D721Med (cell line): ENCODE data around the gene TAF12.
"Not testable (repeated sequence)": the region's sequence is repeated elsewhere in the genome, so short reads cannot be mapped to it uniquely, and the experiment has no call there.

Source experiments
- DNase-seq: peaks from one replicate; pipeline ENCODE4 v3.0.0; 2011; ENCODE audit warnings: low spot score; ENCODE audit not compliant: insufficient read length
- FAIRE-seq: peaks from 2 replicates; lab custom pipeline; 2011; peaks lifted over from hg19 to GRCh38; lab: Jason Lieb, UNC
- CTCF ChIP-seq: IDR thresholded peaks from 2 replicates; pipeline ENCODE4 v1.5.1; 2012; ENCODE audit warnings: mild to moderate bottlenecking, control low read depth; ENCODE audit not compliant: insufficient read depth; ENCODE audit errors: missing control alignments

The TAF12 gene

DNA sequence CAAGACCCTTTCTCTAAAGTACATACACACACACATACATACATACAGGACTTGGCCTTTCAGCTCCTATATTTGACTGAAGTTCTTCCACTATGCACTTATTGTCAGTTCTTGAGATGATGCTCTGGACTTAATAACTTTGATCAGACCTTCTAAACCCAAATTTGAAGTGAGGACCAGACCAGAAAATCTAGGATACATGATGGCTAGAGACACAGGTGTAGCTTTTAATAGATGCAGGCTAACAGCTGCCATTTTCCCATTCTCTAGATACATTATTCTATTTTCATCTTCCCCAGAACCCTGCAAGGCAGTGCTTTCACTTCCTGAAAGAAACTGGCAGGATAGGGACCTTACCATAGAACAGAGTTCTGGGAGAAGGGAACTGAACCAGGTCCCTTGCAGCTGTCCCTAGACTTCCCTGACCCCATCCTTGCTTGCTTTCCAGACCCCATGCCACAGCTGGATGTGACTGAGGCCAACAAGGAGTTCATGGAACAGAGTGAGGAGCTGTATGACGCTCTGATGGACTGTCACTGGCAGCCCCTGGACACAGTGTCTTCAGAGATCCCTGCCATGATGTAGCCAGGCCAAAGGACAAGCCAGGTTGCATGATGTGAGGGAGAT, 65.7 kb downstream of the TAF12 start:
- TF ChIP-seq CTCF, result no peak
- FAIRE-seq (no peak), DNase-seq (no peak)

GRCh38 chr1:28573564-28573963, 69.3 kb downstream of the TAF12 start:
- no peak for FAIRE-seq
- no peak for DNase-seq
- no peak for TF ChIP-seq CTCF

DNA sequence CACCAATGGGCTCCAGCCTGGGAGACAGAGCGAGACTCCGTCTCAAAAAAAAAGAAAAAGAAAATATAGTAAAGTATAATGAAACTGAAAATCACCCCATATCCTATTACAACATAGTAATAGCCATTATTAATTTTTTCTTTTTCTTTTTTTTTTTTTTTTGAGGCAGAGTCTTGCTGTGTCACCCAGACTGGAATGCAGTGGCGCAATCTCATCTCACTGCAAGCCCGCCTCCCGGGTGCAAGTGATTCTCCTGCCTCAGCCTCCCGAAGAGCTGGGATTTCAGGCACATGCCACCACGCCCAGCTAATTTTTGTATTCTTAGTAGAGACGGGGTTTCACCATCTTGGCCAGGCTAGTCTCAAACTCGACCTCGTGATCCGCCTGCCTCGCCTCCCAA, 70.0 kb downstream of the TAF12 start:
- not testable (repeated sequence) for FAIRE-seq, DNase-seq

- FAIRE-seq (no peak), DNase-seq (no peak)
- TF ChIP-seq CTCF, result no peak
These were observed 71.0 kb downstream of the TAF12 start for GRCh38 chr1:28571911-28572310.

DNA sequence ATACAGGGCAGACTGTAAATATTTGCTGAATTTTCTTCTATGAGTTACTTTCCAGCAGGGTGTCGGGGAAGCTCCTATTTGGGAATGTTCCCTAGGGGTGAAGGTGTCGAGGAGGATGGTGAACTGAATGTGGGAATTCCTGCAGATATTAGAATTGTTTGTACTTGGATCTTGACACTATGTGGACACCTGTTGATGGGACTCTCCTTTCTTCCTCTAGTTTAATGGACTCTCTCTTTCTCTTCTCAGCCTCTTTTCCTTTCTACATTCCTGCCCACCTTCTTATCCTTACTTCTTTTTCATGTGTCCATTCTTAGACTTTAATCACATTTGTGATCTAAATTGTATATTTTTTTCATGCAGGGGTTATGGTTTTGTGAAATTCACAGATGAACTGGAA, 75.9 kb downstream of the TAF12 start:
- DNase-seq, result no peak
- no peak for TF ChIP-seq CTCF
- FAIRE-seq, result no peak

DNA sequence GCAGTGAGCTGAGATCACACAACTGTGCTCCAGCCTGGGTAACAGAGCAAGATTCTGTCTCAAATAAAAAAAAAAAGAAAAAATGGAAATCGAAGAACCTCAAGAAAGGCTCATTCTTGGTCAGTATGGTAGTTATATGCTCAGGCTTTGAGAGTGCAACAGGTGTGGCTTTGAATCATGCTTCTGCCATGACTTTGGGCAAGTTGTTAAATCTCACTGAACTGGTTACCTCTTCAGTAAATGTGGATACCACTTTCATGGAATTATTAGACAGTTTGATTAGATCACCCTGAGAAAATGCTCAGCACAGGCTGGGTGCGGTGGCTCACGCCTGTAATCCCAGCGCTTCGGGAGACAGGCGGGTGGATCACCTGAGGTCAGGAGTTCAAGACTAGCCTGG, 77.1 kb downstream of the TAF12 start:
- TF ChIP-seq CTCF, result no peak
- DNase-seq (no peak), FAIRE-seq (no peak)

DNA sequence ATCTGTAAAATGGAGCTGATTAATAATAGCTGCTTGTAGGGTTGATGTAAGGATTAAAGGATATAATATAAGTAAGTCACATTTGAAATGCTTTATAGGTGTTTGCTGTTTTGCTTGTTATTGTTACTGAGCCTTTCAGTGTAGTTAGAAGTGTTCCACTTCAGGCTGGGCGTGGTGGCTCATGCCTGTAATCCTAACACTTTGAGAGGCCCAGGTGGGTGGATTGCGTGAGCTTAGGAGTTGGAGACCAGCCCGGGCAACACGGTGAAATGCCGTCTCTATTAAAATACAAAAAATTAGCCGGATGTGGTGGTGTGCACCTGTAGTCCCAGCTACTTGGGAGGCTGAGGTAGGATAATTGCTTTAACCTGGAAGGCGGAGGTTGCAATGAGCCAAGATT, 77.8 kb downstream of the TAF12 start:
- no peak for FAIRE-seq
- no peak for TF ChIP-seq CTCF
- no peak for DNase-seq

- DNase-seq (no peak), FAIRE-seq (no peak)
- no peak for TF ChIP-seq CTCF
These were observed 78.6 kb downstream of the TAF12 start for GRCh38 chr1:28564310-28564709.
